ENCODE data around the gene MB.
A peak's percentile ranks its signal among the peaks of the same experiment; 100 is the strongest.
"Not testable (repeated sequence)": the region's sequence is repeated elsewhere in the genome, so short reads cannot be mapped to it uniquely, and the experiment has no call there.

The MB gene

DNA sequence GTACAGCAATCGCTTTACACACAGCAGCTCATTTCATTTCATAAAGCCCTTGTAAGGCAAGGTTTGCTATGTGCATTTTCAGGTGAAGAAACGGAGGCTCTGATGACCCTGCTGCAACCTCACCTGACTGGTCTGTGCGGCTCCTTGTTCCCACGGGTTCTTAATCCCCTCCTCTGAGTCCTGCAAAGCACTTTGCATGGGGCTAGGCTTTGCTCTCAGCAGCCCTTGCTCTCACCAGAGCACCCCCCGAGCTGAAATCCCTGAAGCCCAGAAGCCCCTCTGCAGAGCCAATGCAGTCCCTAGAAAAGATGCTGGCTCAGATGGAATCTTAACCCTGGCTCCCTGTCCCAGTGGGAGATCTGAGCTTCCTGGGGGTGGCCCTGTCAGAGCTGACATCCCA is 20.1 kb upstream of the MB start:
- no peak for DNase-seq (ENCODE audit: low spot score)

DNA sequence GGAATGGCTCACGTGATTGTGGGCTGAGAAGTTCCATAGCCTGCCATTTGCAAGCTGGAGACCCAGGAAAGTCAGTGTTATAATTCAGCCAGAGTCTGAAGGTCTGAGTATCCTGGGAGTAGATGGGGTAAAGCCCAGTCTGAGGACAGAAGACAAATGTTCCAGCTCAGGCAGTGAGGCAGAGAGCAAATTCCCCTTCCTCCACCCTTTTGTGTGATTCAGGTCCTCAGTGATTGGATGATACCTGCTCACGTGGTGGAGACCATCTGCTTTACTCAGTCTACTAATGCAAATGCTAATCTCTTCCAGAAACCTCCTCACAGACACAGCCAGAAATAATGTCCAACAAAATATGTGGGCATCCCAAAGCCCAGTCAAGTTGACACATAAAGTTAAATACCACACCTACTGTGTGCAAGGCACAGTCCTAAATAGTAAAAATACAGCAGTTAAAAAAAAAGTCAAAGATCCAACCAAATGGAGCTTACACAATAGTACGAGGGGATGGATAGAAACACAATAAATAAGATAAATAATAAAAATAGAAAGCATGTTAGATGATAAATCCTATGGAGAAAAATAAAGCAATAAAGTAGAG is 17.9 kb upstream of the MB start:
- no peak for DNase-seq (ENCODE audit: low spot score)

DNA sequence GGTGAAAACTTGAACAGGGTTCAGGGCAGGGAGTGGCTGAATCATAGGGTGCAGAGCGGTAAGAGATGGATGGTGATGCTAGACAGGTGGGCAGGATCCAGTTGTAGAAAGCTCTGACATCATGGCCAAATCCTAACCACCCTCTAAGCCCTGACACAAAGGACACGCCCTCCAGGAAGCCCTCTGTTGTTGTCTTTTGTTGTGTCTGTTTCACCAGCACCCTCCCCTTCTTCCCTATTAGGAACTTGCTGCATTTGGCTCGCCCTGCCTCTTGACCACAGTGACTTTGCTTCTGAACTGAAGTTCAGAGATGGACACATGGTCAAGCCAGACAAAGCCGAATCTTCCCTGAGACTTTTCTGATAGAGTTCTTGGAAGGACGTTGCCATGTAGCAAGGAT is 16.9 kb upstream of the MB start:
- DNase-seq (ENCODE audit: low spot score), result no peak

DNA sequence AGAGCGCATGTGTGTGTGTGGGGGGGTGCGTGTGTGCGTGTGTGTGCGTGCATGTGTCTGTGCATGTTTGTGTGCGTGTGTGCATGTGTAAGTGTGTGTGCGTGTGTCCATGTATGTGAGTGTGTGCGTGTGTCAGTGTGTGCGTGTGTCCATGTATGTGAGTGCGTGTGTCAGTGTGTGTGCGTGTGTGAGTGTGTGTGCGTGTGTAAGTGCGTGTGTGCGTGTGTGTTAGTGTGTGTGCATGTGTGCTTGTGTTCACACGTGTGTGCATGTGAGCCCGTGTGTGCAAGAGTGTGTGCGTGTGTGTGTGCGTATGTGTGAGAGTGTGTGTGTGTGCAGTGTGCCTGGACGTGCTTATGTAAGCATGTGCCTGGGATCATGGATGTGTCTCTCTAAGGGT is 16.4 kb upstream of the MB start:
- DNase-seq (ENCODE audit: low spot score), result no peak

DNA sequence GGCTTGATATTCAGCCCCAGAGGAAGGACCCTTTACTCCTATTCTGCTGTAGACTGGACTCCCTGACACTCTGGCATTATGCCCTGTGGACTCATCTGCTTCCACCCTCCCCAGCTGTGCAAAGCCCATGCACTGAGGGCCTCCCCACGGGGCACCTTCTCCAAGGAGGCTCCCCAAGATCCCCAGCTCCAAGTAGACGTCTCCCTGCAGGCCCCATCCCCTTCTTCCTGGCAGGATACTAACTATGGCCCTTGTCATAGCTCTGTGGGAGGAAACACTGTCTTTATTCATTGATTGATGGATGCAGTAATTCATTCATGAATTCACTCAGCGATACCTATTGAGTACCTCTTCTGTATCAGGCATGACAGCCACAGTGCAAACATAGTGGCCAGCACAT is 15.8 kb upstream of the MB start:
- no peak for DNase-seq (ENCODE audit: low spot score)

DNA sequence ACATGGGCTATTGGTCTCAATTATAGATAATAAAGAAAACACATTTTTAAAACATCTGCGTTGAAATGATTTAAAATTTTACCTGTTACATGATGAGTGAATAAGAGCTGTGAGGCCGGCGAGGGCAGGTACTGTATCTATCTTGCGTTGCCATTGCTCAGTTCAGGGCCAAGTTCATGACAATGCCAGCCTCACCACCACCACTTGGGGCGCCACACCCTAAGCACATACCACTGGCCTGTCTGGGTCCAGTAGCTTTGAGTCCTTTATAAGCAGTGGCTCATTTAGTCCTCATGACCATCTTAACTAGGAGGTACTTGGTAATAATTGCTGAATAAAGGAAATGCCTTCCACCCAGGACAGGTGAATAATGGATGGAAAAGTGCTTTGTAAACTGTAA is 14.5 kb upstream of the MB start:
- no peak for DNase-seq (ENCODE audit: low spot score)

DNA sequence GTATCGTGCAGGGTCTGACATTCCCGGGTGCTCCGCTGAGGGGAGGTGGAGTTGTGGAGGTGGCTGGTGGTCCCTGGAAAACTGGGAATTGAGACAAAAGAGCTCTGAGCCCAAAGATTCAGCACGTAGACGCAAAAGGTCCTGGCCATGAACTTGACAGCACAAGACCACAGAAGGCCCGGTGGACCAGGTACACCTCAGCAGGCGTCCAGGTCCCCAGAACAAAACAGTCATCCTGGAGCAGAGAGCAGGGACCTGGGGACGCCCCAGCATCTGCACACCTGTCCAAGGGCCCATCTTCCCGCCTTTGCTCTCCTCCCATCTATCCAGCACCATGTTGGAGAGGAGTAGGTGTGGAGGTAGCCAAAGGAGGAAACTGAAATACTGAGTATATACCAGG is 13.8 kb upstream of the MB start:
- no peak for DNase-seq (ENCODE audit: low spot score)

DNA sequence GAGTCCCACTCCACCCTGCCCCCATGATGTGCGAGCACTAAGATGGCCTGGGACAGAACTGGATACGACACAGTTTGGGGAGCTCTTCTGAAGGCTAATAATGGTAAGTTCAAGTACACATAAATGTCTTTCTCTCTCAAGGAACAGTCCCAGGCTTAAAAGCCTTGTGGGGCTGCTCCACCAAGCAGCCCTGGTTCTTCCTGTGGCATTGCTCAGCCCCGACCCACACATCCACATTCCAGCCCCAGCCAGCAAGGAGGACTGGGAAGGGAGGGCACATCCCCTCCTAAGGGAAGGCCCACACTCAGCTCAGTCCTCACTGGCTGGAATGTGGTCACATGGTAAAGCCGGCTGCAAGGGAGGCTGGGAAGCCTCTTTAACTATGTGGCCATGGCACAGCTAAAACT is 13.3 kb upstream of the MB start:
- DNase-seq (ENCODE audit: low spot score), result no peak

DNA sequence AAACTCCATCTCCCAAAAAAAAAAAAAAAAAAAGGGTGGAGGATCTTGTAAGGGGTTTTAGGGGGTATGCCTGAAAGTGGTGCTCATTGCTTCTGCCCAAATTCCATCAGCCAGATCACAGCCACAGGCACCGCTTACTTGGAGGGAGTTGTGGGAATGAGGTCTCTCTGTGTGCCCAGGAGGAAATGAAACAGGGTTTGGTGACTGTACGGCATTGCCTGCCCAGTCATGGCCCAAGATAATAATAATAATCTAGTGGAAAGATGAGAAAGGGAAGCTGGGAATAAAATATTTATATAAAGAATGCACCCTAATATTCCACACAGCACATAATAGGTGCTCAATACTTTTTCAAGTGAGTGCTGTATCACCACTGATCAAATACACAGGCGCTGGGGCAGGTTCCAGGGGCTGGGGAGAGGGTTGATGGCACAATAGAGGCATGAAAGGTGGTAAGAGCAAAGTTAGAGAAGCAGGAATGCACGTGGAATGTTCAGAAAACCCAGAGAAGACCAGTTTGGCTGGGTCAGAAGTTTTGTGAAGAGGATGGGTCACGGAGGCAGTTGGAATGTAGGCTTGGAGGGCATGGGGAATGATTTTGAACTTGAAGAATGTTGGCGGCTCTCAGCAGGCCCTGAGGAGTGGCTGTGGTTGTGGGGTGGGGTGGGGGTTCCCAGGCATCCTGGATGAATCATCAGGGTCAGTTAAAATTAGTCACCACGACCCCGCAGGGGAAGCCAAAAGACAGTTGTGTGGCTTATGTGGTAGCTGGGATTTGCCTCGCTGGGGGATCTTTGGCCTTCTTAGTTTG is 12.5 kb upstream of the MB start:
- DNase-seq (ENCODE audit: low spot score), result peak; percentile 44

DNA sequence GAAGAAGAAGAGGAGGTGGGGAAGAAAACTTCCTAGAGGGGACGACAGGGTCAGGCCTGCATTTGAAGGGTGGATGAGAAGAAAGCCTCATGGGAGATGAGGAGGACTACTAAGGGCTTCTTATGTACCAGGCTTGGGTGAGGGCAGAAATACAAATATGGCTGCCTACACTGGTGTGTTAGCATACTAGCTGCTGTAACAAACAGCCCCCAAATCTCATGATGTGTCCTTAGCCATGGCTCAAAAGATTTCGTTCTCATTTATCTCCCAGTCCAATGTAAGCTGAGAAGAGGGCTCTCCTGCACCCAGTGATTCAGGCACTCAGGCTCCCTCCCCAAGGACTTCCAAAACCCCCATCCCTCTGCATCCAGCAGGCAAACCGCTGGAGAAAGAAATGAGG is 11.6 kb upstream of the MB start:
- DNase-seq (ENCODE audit: low spot score), result no peak

DNA sequence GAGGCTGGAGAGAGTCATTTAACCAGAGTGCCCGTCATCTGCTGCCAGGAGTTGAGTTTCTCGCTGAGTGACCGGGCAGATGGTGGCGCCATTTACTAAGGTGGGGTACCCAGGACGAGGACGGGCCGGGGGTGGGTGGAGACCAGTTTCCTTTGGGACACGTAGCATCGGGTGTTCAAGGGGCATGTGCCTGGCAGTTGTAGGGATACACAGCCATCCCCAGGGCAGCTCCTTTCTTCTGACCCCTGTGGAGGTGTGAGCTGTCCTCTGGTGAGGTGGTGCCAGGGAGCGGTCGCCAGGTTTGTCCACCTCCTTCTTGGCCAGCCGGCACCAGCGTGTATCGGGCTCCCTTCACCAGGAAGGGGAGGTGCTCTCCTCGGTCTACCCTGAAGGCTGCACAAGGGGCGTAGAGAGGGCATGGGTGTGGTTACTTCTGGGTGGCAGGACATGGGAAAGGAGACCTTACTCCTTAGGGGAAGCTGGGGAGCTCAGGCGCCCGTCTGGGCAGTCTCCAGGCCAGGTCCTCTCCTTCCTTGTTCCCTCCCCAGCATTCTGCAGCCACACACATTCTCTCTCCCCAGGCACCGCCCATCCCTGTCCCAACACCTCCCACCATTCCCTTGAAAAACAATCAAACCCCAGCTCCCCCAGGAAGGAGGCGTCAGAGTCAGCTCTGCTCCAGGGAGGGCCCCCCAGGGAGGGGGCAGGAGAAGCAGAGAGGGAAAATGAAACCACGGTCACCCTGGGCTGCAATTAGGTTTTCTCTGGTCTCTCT is 10.3 kb upstream of the MB start:
- peak; percentile 53 for DNase-seq (ENCODE audit: low spot score)

DNA sequence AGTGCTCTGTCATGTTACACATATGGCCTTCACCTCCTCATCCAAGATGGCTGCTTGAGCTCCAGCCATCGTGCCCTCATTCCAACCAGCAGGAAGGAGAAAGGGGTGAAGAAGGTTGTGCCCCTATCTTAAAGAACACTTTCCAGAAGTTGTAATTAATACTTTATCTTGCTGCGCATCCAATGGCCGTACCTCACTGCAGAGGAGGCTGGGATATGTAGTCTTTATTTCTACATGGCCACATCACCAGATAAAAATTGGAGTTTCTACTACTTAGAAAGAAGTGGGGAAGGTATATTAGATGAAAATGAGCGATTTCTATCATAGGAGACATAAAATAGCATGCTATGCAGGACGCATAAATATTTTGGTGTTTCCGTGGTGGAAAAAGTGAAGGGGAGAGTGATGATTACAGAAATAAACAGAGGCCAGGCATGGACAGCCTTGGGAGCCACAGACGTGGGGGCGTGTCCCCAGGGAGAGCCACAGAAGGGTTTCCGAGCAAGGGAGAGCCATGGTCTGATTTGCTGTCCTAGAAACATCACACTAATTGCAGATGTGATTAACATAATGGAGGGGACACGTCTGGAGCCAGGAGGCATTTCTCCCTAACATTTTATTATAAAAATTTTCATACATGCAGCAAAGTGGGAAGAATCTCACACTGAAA is 8.8 kb upstream of the MB start:
- no peak for DNase-seq (ENCODE audit: low spot score)

DNA sequence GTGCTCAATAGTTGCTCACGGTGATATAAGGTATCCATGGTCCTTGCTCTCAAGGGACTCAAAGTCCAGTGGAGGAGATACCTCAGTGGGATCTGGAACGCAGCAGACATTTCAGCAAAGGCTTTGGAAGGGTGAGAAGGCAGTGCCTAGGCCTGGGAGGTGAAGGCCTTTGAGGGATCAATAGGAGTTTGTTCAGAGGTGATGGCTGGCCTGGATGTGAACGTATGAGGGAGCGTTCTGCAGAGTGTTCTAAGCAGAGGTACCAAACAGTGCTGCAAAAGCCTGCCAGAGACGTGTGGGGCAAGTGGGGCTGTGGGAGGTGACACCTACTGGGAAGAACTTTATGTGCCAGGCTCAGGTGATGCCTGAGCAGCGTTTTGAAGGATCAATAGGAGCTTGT is 7.4 kb upstream of the MB start:
- no peak for DNase-seq (ENCODE audit: low spot score)

DNA sequence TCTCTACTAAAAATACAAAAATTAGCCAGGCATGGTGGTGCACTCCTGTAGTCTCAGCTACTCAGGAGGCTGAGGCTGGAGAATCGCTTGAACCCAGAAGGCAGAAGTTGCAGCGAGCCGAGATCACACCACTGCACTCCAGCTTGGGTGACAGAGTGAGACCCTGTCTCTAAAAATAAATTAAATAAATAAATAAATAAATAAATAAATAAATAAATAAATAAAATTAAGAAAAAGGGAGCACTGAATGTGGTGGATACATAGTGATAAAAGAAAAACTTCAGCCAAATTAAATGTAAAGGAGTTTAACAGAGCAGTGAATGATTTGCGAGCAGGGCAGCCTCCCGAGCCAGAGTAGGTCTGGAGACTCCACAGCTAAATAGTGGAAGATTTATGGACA is 6.8 kb upstream of the MB start:
- DNase-seq (ENCODE audit: low spot score), result not testable (repeated sequence)

DNA sequence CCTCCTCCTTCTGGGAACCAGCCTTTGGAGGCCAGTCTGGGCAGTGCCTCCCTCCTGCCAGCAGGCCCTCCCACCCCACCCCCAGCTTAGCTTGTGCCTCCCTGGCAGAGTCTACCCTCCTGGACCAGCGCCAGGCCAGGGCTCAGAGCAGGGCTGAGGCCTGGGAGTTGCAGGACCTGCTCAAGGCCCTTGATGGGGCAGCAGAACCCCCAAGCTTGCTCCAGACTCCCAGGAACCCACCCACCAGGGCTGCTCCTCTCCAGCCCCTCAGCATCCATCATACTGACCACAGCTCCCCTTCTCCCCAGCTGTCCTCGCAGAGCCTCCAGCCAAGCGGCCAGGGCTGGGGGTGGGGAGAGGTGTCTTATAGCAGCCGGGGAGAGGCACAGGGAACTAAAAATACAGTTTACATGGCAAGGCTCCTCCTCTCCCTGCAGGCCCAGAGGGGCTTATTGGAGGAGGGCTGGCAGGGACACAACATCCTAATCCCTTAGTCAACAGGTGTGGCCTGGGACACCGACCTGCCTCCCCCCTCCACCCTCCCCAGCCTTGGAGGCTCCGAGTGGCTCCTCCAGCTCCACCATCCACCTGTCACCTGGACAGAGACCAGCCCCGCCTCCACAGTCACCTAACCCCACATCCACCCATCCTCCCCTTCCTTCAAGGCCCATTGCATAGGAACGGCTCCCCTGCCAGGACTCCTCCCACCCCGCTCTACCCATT is 5.2 kb upstream of the MB start:
- no peak for DNase-seq (ENCODE audit: low spot score)

DNA sequence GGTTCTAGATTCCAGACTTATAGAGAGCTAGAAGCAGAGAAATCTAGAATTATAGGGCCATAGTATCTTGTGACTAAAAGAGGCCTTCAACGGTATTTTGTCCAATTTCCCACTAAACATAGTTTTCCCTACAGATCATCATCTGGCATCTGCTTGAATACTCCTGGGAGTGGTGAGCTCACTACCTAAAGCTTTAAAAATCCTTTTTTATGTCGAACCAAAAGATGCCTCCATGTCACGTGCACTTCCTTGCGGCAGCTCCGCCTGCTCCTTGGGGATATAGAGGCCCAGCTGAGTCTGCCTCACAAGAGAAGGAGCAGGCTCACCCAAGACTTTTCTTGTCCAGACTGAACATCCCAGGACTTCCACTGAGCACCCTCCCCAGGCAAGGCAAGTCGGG is 4.3 kb upstream of the MB start:
- DNase-seq (ENCODE audit: low spot score), result no peak

DNA sequence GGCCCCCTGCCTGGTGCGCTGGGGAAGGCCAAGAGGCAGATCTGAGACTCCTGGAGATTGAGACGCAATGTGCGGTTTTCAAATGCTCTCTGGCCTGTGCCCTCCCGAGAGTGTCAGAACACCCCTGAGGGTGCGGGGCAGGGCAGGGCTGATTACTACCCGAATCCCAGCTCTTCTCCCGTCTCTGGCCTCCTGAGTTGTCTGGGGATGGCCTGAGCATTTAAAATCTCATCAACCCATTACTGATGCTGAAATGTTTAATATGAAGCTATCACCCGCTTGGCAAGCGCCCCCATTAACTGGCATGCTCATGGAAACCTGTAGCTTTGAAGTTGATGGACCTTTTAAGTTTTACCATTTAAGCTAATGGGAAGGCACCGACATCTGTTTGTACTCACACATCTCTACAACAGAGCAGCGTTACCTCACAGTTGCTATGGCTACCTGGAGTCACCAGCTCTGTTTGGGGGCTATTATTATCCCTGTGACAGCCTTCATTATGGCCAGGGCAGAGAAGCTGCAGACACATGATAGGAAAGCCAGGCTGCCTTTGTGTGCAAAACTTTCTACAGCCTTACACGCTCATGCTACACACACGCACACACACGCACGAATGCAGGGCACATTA is 3.6 kb upstream of the MB start:
- DNase-seq (ENCODE audit: low spot score), result no peak

DNA sequence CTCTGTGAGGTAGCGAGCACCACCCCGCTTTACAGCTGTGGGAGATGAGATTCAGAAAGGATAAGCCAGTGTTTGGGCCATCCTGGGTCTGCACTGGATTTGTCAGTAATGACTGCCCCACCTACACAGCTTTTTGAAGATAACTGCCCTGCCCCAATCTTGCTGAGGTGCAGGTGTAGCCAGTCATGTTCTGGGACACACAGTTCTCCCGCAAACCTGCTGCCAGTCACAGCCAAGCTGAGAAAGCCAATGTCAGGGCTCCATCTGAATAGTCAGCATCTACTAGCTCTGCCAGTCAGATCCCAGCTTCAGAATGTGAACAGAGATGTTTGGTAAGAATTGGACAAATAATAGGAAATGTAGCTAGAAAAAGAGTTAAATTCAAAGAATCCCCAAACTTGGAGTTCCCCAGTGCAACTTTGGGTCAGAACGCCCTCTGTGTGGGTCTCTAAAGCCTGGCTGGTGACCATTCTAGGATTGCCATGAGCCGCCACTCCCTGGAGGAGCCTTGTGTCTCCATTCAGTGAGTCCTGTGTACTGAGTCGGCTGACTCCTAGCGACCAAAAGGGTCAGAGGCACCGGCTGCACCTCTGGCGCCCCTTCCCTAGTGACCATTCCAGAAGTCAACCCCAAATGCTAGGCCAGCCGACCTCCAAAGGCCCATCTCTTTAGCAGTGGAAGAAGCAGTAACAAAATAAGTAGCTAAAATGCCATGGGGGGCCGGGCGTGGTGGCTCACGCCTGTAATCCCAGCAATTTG is 2.4 kb upstream of the MB start:
- no peak for DNase-seq (ENCODE audit: low spot score)

DNA sequence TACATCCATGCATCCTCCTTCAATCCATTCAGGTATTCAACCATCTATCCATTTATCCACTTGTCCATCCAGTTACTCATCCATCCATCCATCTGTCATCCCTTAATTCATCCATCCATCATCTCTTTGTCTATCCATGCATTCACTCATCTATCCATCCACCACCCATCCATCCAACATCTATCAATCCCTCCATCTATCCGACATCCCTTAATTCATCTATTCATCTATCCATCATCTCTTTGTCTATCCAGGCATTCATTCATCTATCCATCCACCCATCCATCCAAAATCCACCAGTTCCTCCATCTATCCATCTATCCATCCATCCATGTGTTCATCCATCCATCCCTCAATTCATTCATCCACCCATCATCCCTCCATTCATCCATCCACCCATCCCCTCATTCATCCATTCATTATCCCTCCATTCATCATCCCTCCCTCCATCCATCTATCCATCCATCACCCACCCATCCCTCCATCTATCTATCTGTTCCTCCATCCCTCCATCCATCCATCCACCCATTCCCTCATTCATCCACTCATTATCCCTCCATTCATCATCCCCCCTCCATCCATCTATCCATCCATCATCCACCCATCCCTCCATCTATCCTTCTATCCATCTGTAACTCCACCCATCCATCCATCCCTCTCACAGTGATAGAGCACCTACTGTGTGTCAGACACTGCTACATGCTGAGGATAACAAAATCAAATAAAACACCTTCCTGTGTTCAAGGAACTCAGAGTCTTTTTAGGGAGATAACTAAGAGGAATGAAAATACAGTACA is 1.5 kb upstream of the MB start:
- DNase-seq (ENCODE audit: low spot score), result no peak

DNA sequence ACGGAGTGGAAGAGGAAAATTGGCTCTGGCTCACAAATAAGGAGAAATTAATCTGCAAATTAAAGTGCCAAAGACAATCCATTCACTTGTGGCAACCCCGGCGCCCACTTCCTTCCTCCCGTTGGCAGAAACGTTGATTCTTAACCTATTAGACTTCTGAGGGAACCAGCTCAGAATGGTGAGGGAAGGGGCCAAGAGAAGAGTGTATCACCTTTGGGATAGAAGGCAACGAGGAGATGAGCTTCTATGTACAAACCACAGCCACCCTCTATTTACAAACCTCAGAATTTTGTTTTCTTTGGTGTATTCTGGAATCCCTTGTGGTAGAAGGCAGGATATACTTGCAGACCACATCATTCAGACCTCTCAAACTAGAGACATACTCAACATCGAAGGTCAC is 1.1 kb downstream of the MB start:
- DNase-seq (ENCODE audit: low spot score), result no peak
